SK-N-SH treated with all-trans-retinoic acid at 6 μM for 48 hours (cell line): ENCODE results near the gene HOXD11.

ENCODE experiments used
- CSDC2 ChIP-seq: fragments of 250-450 bp; sonication (Bioruptor Pico); IDR thresholded peaks from 2 replicates; pipeline ENCODE4 v1.5.0; 2020; ENCODE audit warnings: mild to moderate bottlenecking, moderate library complexity
- ISL1 ChIP-seq: fragments of 250-450 bp; sonication (Bioruptor Pico); IDR thresholded peaks from 2 replicates; pipeline ENCODE4 v2.1.2; 2022; ENCODE audit warnings: mild to moderate bottlenecking, moderate library complexity
- PATZ1 ChIP-seq: fragments of 250-450 bp; sonication (Bioruptor Pico); IDR thresholded peaks from 2 replicates; pipeline ENCODE4 v1.8.0; 2020; ENCODE audit warnings: mild to moderate bottlenecking, moderate library complexity, borderline replicate concordance
- TCF4 ChIP-seq: fragments of 250-450 bp; sonication (Bioruptor Pico); IDR thresholded peaks from 2 replicates; pipeline ENCODE4 v1.8.0; 2021; ENCODE audit warnings: mild to moderate bottlenecking, moderate library complexity, borderline replicate concordance
- TOX ChIP-seq: fragments of 250-450 bp; sonication (Bioruptor Pico); IDR thresholded peaks from 2 replicates; pipeline ENCODE4 v1.8.0; 2021; ENCODE audit warnings: mild to moderate bottlenecking, moderate library complexity, borderline replicate concordance
- ZFP30 ChIP-seq: fragments of 450-650 bp; formaldehyde crosslinking; IDR thresholded peaks from 2 replicates; pipeline ENCODE4 v1.5.0; 2022; ENCODE audit warnings: mild to moderate bottlenecking, moderate library complexity
- ZNF70 ChIP-seq: fragments of 450-650 bp; formaldehyde crosslinking; IDR thresholded peaks from 2 replicates; pipeline ENCODE4 v1.5.0; 2020; ENCODE audit warnings: mild to moderate bottlenecking, moderate library complexity
- ZNF8 ChIP-seq: fragments of 450-650 bp; formaldehyde crosslinking; IDR thresholded peaks from 2 replicates; pipeline ENCODE4 v1.5.0; 2020; ENCODE audit warnings: mild to moderate bottlenecking, moderate library complexity

GRCh38 chr2:176124110-176124946, 17.2 kb downstream of the HOXD11 start:
- TF ChIP-seq ZFP30 (CRISPR knock-in tag) (no peak), ZNF8 (CRISPR knock-in tag) (no peak), TOX (CRISPR knock-in tag) (no peak), ISL1 (no peak), ZNF70 (CRISPR knock-in tag) (no peak), TCF4 (CRISPR knock-in tag) (no peak), CSDC2 (CRISPR knock-in tag) (no peak), PATZ1 (CRISPR knock-in tag) (no peak)
